ENCODE results near the gene PKP3. TPM values are rescaled to one million over a fixed set of nuclear protein-coding genes. Genes with fewer than 3 reads are reported as not detected.

Gene PKP3
- polyA plus RNA-seq (2012; rRNA removed), result 1.4 and 2.4 TPM in 2 replicates
- polyA plus RNA-seq (2012; cell fraction: cytosol; rRNA removed), result 0.59 and 0.98 TPM in 2 replicates
- polyA plus RNA-seq (2012; cell fraction: nucleus; rRNA removed), result 4.2 and 5.2 TPM in 2 replicates

DNA sequence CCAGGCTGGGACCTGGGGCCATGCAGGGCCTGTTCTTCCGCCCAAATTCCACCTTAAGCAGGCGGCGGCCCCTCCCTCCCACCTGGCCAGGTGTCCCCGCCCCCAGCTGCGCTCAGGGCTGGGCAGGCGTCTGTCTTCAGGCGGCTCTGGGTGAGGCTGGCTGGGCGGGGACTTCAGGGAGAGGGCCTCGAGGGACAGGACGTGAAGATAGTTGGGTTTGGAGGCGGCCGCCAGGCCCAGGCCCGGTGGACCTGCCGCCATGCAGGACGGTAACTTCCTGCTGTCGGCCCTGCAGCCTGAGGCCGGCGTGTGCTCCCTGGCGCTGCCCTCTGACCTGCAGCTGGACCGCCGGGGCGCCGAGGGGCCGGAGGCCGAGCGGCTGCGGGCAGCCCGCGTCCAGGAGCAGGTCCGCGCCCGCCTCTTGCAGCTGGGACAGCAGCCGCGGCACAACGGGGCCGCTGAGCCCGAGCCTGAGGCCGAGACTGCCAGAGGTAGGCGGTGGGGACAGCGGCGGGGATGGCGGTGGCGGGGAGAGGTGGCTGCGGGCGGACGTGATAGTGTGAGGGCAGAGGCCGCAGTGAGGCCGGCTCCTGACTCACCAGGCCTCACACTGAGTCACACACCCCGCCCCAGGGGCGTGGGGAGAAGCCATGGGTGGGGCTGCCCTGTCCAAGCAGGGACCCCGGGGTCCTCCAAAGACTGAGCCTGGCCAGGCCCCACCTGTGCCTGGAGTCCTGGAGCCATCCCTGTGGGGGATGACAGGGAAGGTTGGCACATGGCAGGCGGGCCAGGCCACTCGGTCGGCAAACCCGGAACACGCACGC lies at the start of gene PKP3:
Gene PKP3 (plus strand): TSS at position 176 of the 824 bp plus-strand sequence. CDS start 84 bp downstream, at position 260.
- no peak for DNase-seq
- TF ChIP-seq ZBTB33 (IDR thresholded peaks at IDR 0.05; ENCODE audit: borderline replicate concordance, low read depth), result 0 out of 2 replicates have a peak, but pooled peaks have one; percentile 48
- peak; percentile 50; the same call in 1 of the 2 replicates for TF ChIP-seq FOSL2 (IDR thresholded peaks at IDR 0.05; ENCODE audit: borderline replicate concordance, low read depth)
- no peak for TF ChIP-seq NFIC (IDR thresholded peaks at IDR 0.05; ENCODE audit: borderline replicate concordance)
- 87% methylated on average over 22 of the region's 57 CpGs for WGBS (ENCODE audit: low lambda C conversion rate)
- Histone ChIP-seq H3K36me3 (replicated peaks in 1 of 2; ENCODE audit: control insufficient read depth in 1 of 2, insufficient read depth in 2 of 2, low read length in 1 of 2) (no peaks in the 10 kb centered on the region), H4K20me1 (ENCODE audit: insufficient read depth) (no peaks in the 10 kb centered on the region), H3K9me2 (no peaks in the 10 kb centered on the region), H3K4me3 (ENCODE audit: low read depth in 2 of 2, low read length in 1 of 2) (no peak within 1 kb of the TSS), H3K27ac (ENCODE audit: low read depth in 2 of 2, low read length in 1 of 2) (peak within 1 kb of the TSS in 1 of 2 experiments; percentile 30; a peak in 2 of 4 replicates), H3K9me3 (no peaks in the 10 kb centered on the region), H3F3A (replicated peaks; ENCODE audit: insufficient read depth) (no peaks in the 10 kb centered on the region), H2AFZ (ENCODE audit: low read depth) (no peak within 1 kb of the TSS), H3K27me3 (ENCODE audit: insufficient read depth) (no peaks in the 10 kb centered on the region), H3K4me2 (peak within 1 kb of the TSS; percentile 20; the same call in 1 of the 2 replicates), H3K4me1 (ENCODE audit: control insufficient read depth in 1 of 2, insufficient read depth in 2 of 2, low read depth in 1 of 2, low read length in 1 of 2) (peaks cover 10 to 12% of the 10 kb centered on the region in 2 experiments; a peak in 3 of 4 replicates), H3K79me2 (ENCODE audit: insufficient read depth) (no peaks in the 10 kb centered on the region), H3K9ac (peak within 1 kb of the TSS; percentile 7; the same call in 1 of the 2 replicates)
- POLR2A ChIA-PET, result no interaction called here
- CTCF ChIA-PET, result interaction anchor here (1.4 kb wide), 1 partner anchor 30 kb away, joined by 3 read pairs; no protein-coding TSS in a partner anchor

GRCh38 chr11:344836-345578 lies 49.0 kb upstream of the PKP3 start:
- no peak overlapping the region for H3K4me2 ChIP-seq
- no peak overlapping the region for H3K27ac ChIP-seq (ENCODE audit: low read depth in 2 of 2, low read length in 1 of 2)
- H3K9me3 ChIP-seq, result no peaks in the 10 kb centered on the region
- H3F3A ChIP-seq (replicated peaks; ENCODE audit: insufficient read depth), result no peaks in the 10 kb centered on the region
- 63% methylated on average over 11 of the region's 11 CpGs for WGBS (ENCODE audit: low lambda C conversion rate)
- H3K27me3 ChIP-seq (ENCODE audit: insufficient read depth), result no peaks in the 10 kb centered on the region; the same call in 1 of the 2 replicates
- ChIA-PET CTCF (interaction anchor here (1.2 to 1.8 kb wide), 4 partner anchors 10 to 35 kb away, joined by 3 to 5 read pairs (median 4); no protein-coding TSS in a partner anchor), POLR2A (no interaction called here)
- no peak for DNase-seq
- no peaks in the 10 kb centered on the region; the same call in 1 of the 2 replicates for H3K9me2 ChIP-seq
- no peaks in the 10 kb centered on the region for H3K79me2 ChIP-seq (ENCODE audit: insufficient read depth)
- H3K9ac ChIP-seq, result no peak overlapping the region
- H3K4me3 ChIP-seq (ENCODE audit: low read depth in 2 of 2, low read length in 1 of 2), result no peak overlapping the region
- no peak overlapping the region for H2AFZ ChIP-seq (ENCODE audit: low read depth)
- no peaks in the 10 kb centered on the region for H3K36me3 ChIP-seq (replicated peaks in 1 of 2; ENCODE audit: control insufficient read depth in 1 of 2, insufficient read depth in 2 of 2, low read length in 1 of 2)
- H4K20me1 ChIP-seq (ENCODE audit: insufficient read depth), result no peaks in the 10 kb centered on the region
- H3K4me1 ChIP-seq (ENCODE audit: control insufficient read depth in 1 of 2, insufficient read depth in 2 of 2, low read depth in 1 of 2, low read length in 1 of 2), result no peaks in the 10 kb centered on the region
- TF ChIP-seq GABPA (IDR thresholded peaks at IDR 0.05; ENCODE audit: low read depth), result no peak
- TF ChIP-seq SIN3A (IDR thresholded peaks at IDR 0.05; ENCODE audit: borderline replicate concordance, low read depth, low read length), result no peak
- no peak for TF ChIP-seq RCOR1 (IDR thresholded peaks at IDR 0.05; ENCODE audit: low read length)
- TF ChIP-seq POLR2AphosphoS5 (IDR thresholded peaks at IDR 0.05; ENCODE audit: low read depth, low read length), result no peak
- TF ChIP-seq, protein P1, sequence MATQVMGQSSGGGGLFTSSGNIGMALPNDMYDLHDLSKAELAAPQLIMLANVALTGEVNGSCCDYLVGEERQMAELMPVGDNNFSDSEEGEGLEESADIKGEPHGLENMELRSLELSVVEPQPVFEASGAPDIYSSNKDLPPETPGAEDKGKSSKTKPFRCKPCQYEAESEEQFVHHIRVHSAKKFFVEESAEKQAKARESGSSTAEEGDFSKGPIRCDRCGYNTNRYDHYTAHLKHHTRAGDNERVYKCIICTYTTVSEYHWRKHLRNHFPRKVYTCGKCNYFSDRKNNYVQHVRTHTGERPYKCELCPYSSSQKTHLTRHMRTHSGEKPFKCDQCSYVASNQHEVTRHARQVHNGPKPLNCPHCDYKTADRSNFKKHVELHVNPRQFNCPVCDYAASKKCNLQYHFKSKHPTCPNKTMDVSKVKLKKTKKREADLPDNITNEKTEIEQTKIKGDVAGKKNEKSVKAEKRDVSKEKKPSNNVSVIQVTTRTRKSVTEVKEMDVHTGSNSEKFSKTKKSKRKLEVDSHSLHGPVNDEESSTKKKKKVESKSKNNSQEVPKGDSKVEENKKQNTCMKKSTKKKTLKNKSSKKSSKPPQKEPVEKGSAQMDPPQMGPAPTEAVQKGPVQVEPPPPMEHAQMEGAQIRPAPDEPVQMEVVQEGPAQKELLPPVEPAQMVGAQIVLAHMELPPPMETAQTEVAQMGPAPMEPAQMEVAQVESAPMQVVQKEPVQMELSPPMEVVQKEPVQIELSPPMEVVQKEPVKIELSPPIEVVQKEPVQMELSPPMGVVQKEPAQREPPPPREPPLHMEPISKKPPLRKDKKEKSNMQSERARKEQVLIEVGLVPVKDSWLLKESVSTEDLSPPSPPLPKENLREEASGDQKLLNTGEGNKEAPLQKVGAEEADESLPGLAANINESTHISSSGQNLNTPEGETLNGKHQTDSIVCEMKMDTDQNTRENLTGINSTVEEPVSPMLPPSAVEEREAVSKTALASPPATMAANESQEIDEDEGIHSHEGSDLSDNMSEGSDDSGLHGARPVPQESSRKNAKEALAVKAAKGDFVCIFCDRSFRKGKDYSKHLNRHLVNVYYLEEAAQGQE (IDR thresholded peaks at IDR 0.05; ENCODE audit: low read depth, low read length), result no peak
- TF ChIP-seq FOSL2 (IDR thresholded peaks at IDR 0.05; ENCODE audit: borderline replicate concordance, low read depth), result no peak
- no peak for TF ChIP-seq RFX5 (IDR thresholded peaks at IDR 0.05; ENCODE audit: low read length)
- no peak for TF ChIP-seq FOXJ3 (CRISPR knock-in tag; IDR thresholded peaks at IDR 0.05)
- no peak for TF ChIP-seq EZH2phosphoT487 (IDR thresholded peaks at IDR 0.05; ENCODE audit: borderline replicate concordance, low read depth)
- TF ChIP-seq JUND (IDR thresholded peaks at IDR 0.05), result no peak
- TF ChIP-seq IRF3 (IDR thresholded peaks at IDR 0.05; ENCODE audit: low read depth, low read length), result no peak
- TF ChIP-seq CHD2 (IDR thresholded peaks at IDR 0.05; ENCODE audit: low read length, partially characterized antibody), result no peak
- TF ChIP-seq MXI1 (IDR thresholded peaks at IDR 0.05; ENCODE audit: low read depth, low read length), result no peak
- no peak for TF ChIP-seq EP300 (IDR thresholded peaks at IDR 0.05; ENCODE audit: borderline replicate concordance in 1 of 2, low read depth in 1 of 2, low read length in 1 of 2)
- no peak for TF ChIP-seq ELF1 (IDR thresholded peaks at IDR 0.05)
- TF ChIP-seq NFIC (IDR thresholded peaks at IDR 0.05; ENCODE audit: borderline replicate concordance), result no peak
